Left kidney (tissue), 2 donors: ENCODE measurements around the gene HPS1. TPM values are rescaled to one million over a fixed set of nuclear protein-coding genes. Genes with fewer than 3 reads are reported as not detected.

Experiments used
- DNase-seq: peaks from one replicate; pipeline ENCODE4 v3.0.0-alpha.2; 2013
- polyA plus RNA-seq: library from polyadenylated mRNA; unstranded; fragments of 120-200 nt; gene quantifications from one replicate; pipeline ENCODE4 v1.2.1, GENCODE V29; 2013; ENCODE audit not compliant: insufficient read length

HPS1 gene
- polyA plus RNA-seq, 1 donor, result 33.0 TPM

DNA sequence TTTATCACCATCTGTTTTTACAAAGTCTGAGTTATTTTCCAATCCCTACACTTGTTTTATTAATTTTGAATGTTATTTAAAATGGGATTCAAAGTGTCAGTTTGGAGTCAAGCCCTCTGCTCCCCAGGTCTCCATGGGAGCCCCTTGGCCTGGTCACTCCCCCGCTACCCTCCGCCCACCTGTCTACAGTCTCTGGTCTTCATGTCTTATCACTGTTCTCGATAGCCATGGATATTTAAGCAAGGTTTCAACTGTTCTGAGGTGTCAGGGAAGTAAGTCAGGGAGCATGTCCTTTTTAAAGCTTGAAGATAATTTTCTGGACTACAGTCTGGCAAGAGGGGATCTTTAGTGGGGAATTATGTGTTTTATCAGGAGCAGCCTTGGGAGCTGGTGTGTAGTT, 19.1 kb upstream of the HPS1 start:
- DNase-seq, result no peak

DNA sequence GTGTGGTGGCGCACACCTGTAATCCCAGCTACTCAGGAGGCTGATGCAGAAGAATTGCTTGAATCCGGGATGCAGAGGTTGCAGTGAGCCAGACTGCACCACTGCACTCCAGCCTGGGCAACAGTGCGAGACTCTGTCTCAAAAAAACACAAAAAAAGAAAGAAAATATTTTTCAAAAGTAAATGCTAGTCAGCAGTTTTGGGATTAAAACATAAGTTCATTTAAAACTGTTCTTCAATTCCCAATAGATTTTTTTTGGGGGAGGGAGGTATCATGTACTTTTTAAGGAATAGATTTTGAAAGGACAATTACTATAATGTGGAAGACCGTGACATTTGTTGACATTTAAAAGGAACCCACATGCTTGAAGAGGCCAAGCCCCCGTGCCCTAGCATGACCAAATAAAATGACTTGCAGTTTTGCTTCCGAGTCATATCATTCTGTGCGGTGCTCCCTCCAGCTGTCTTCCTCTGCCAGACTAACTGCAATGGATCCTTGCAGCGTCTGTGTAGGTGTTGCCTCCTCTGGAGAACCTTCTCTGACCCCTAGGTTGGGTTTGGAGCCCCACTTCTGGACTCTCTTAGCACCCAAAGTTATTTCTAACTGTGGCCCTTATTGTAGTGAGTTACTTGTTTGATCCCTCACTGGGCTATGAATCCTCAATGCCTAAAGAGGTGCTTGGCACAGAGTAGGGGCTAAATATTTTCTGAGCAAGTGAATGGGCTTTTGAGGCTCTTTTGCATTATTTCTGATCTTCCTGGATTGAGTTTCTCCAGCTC, 17.4 kb upstream of the HPS1 start:
- DNase-seq, result no peak

DNA sequence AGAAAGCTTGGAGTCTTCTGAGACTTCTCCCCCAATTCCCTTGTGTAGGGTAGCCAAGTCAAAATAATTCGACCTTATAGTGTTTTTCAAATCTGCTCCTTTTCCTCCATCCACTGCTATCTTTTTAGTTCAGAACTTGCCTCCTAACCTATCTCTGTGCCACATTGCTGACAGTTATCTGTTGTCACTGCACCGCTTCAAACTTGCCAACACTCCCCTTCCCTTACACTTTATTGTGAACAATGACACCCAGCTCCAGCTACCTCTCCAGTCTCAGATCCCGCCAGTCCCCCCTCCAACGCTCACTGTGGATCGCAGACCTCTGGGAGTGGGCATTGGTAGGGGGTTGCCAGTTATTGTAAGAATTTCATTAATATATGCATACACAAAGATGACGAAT, 16.3 kb upstream of the HPS1 start:
- DNase-seq, result no peak

GRCh38 chr10:98461500-98461842, 14.7 kb upstream of the HPS1 start:
- no peak for DNase-seq

GRCh38 chr10:98460837-98461499, 14.2 kb upstream of the HPS1 start:
- DNase-seq, result no peak

DNA sequence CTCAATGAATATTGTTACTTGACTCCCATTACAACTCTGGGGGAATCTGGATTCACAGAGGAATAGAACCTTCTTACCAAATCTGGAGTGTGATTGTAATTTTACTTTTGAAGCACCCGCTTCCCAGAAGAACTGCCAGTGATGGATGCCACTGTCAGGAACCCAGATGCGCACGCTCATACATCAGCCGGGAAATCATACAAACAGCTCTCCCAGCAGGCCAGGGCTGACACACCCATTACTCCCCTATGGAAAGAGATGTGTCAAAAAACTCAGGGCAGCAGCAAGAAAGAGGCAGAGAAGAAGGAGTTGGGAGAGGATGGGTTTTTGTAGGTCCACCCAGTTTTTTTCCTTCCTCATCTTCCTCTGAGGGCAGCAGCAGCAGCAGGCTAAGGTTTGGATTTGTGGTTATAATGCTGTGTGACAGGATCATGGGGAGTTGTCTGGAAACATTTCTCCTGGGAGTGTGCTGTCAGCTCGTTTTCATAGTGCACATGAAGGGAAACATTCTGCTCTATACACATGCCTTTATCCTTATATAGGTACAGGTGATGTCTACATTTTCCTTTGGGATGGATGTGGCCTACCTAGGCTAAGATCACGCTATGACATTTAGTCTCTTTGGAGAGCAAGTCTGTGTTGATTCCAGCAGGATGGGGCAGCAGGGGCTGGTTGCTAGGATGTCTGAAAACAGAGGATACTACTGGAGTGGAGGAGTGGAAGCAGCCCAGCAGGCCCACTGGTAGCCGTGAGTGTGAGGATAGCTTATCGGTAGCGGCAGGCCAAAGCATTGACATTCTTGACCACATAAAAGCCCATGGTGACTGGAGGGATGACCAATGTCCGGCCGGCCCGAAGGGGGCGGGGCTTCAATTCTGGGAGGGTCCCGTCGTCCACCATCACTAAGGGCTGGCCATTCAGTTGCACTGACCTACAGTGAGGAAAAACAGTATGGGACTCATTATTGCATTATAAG, 12.4 kb upstream of the HPS1 start:
- no peak for DNase-seq

DNA sequence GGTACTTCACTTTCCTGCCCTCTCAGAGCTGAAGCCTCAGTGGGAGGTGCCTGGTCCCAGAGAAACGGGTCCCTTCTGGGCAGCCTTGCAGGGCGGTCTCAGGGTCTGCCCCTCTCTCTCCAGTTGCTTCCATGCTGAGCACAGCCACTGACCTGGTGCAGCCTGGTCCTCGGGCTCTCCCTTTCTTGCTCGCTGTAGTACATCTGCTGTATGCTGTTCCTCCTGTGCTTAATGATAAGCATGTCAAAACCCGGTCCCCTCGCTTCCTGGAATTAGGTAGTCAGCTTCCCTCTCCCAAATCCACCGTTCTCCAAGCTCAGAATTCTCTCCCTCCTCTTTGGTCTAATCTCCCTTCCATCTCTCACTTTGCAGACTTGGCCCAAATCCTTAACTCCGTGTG, 11.0 kb upstream of the HPS1 start:
- no peak for DNase-seq

- no peak for DNase-seq
These were observed 10.1 kb upstream of the HPS1 start for GRCh38 chr10:98456686-98457482.

GRCh38 chr10:98456043-98456570, 9.4 kb upstream of the HPS1 start:
- DNase-seq, result no peak

- no peak for DNase-seq
These were observed 7.0 kb upstream of the HPS1 start for GRCh38 chr10:98453729-98454128.

DNA sequence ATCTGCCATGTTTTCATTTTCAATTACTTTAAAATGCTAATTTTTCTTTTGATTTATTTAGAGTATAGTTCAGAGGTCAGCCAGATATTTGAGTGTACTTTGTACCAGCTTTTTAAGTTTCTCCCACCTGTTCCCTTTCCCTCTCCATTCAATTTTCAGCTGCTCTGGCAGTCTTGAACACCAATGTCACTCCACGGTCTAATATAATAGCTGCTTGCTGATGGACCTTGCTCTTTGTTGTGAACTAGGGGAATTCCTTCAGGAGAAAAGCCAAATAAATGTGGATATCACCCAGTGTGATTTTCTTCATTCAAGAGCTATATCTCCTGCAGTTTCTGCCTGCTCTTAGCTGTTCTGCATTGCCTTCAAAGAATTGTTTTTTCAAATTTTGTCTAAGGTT, 3.9 kb upstream of the HPS1 start:
- no peak for DNase-seq

DNA sequence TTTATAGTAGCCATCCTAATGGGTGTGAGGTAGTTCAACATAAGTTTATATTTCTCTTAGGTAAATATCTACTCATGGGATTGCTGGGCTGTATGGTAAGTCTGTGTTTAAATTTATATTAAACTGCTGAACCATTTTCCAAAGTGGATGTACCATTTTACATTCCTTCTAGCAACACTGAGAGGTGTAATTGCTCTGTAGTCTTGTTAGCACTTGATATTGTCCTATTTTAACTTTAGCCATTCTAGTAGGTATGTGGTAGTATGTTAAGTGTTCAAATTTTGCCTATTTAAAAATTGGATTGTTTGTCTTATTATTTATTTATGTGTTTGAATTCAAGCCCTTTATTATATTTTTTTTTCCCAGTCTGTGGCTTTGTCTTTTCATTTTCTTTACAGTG, 2.6 kb upstream of the HPS1 start:
- no peak for DNase-seq

- DNase-seq, result no peak
These were observed 529 bp downstream of the HPS1 start for GRCh38 chr10:98446151-98446660.

- no peak for DNase-seq
These were observed 1.4 kb downstream of the HPS1 start for GRCh38 chr10:98445200-98445812.

DNA sequence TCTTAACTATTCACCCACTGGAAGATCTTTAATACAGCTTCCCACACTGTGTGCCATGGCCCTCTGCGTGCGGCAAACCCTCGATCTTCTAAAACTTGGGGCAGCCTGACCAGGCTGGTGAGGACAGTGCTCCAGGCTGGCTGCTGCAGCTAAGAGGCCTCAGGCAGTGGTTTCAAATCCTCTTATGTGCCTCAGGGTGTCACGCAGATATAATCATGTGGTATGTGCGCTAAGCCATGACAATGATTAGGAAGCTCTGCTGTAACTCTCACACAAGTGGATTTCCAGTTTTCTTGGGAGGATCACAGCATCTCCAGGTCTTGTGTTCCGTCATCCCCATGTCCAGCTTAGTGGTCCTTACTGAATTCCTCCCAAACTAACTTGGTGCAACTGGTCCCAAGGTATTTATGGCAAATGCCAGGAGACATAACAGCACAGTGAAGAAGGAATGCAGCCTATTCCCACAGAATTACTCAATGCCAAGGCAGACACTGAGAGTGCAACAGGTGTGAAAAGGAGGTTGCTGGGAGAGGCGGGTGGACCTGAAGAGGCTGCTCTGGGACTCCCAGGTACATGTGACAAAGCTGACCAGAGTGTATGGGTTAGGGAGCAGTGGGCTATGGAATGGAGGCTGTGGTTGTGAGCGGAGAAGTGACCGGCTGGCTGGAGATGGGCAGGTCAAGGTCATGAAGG, 2.3 kb downstream of the HPS1 start:
- DNase-seq, result no peak

- DNase-seq, result no peak
These were observed 8.0 kb downstream of the HPS1 start for GRCh38 chr10:98438715-98439114.

- no peak for DNase-seq
These were observed 10.0 kb downstream of the HPS1 start for GRCh38 chr10:98436704-98437103.

- no peak for DNase-seq
These were observed 11.6 kb downstream of the HPS1 start for GRCh38 chr10:98435178-98435577.

DNA sequence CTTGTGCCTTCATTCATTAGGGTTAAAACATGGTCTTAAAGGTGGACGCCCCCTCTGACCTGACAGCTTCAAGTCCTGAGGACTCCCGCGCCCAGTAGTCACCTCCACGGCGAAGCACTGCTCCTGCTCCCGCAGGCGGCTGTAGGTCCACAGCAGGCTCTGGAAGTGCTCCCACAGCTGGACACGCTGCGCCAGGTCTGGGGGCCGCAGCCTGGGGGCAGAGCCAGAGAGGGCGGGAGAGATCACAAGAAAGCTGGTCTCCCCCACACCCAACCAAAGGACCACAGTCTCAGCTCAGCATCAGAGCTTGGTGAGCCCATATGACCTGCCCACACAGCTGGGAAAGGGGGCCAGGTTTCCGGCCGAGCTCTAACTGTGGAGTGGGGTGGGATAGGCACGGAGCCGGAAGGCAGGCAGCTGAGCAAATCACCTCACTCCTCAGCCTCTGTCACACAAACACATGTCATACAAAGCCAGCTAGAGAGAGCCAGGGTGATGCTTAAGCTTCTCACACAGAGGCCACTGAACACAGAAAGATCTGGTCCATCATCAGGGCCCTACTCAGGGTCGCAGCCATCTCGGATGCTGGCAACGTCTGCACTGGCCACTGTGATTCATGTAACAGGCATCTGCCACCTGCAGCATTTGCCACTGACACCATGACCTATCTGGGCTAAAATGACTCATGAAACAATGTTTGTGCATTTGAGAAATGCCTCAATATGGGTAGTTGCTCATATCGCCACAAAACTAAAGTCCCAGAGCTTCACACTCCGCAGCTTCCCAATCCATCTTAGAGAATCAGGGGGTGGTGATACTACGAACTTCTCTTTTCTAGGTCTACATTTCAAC, 12.6 kb downstream of the HPS1 start:
- DNase-seq, result no peak
